GM12878 (cell line): ENCODE results near the gene PLEKHA7. TPM values are rescaled to one million over a fixed set of nuclear protein-coding genes. Genes with fewer than 3 reads are reported as not detected.
"Not testable (repeated sequence)": the region's sequence is repeated elsewhere in the genome, so short reads cannot be mapped to it uniquely, and the experiment has no call there.

Experiments
- ATAC-seq: fragments of 200-7000 bp; cut with Tn5 transposase; 3 replicates; pipeline ENCODE4 v1.9.1; 2020; ENCODE audit warnings: mild to moderate bottlenecking, moderate library complexity
- BruUV-seq: library from RNA; stranded (reverse); fragments of 400-500 nt; replicated peaks from 2 replicates; lab custom pipeline; 2021; lab: Mats Ljungman, UMichigan
- CTCF ChIA-PET: fragments of 300-600 bp; sonication (Branson Sonifier 250); formaldehyde crosslinking; extraction: SDS; loops from one replicate; lab custom pipeline; 2021; ENCODE audit warnings: inconsistent platforms; lab: Yijun Ruan, JAX
- POLR2A ChIA-PET: fragments of 350-600 bp; formaldehyde crosslinking; extraction: SDS; loops from one replicate; lab custom pipeline; 2021; ENCODE audit warnings: inconsistent platforms; lab: Charles Lee
- RAD21 ChIA-PET: fragments of 300-600 bp; sonication (Branson Sonifier 250); formaldehyde crosslinking; loops from one replicate; lab custom pipeline; 2023; ENCODE audit warnings: antibody characterized with exemption; ENCODE audit not compliant: unreplicated experiment; lab: Charles Lee
- SMC1A ChIA-PET: fragments of 300-600 bp; sonication (Branson Sonifier 250); formaldehyde crosslinking; loops from one replicate; lab custom pipeline; 2023; ENCODE audit not compliant: unreplicated experiment, uncharacterized antibody; lab: Charles Lee
- DNase-seq: peaks from one replicate; pipeline ENCODE4 v3.0.0-alpha.2; 2011; ENCODE audit warnings: low read depth, low spot score
- FAIRE-seq: peaks from 3 replicates; lab custom pipeline; 2011; peaks lifted over from hg19 to GRCh38; lab: Jason Lieb, UNC
- H2AFZ ChIP-seq: 2 replicates; pipeline ENCODE4 v1.6.0; 2011; ENCODE audit warnings: low read depth, low read length, control low read depth; ENCODE audit not compliant: control insufficient read depth
- H3K27ac ChIP-seq: 2 replicates; pipeline ENCODE4 v1.5.1; 2011; ENCODE audit warnings: control low read depth; ENCODE audit not compliant: control insufficient read depth, insufficient read depth
- H3K27me3 ChIP-seq, 2 experiments: replicated peaks in 1 of 2; 2 replicates each; pipeline versions ENCODE4 v1.6.0 to v1.6.1; 2011; ENCODE audit warnings: low read length in 1 of 2; ENCODE audit not compliant: control insufficient read depth in 2 of 2, insufficient read depth in 2 of 2
- H3K36me3 ChIP-seq, 2 experiments: 2 replicates each; pipeline ENCODE4 v1.5.1; 2011; ENCODE audit warnings: low read length in 1 of 2; ENCODE audit not compliant: control insufficient read depth in 2 of 2, insufficient read depth in 2 of 2
- H3K4me1 ChIP-seq: 2 replicates; pipeline ENCODE4 v1.6.1; 2011; ENCODE audit warnings: mild to moderate bottlenecking, low read length, moderate library complexity, mixed read lengths; ENCODE audit not compliant: control insufficient read depth, insufficient read depth
- H3K4me2 ChIP-seq: 2 replicates; pipeline ENCODE4 v1.6.0; 2011; ENCODE audit warnings: control low read depth; ENCODE audit not compliant: control insufficient read depth, insufficient read depth
- H3K4me3 ChIP-seq: fragments of 200-600 bp; sonication (generic); 2 replicates; pipeline ENCODE4 v1.5.1; 2016
- H3K79me2 ChIP-seq: 2 replicates; pipeline ENCODE4 v1.6.0; 2011; ENCODE audit warnings: low read length; ENCODE audit not compliant: control insufficient read depth, insufficient read depth
- H3K9ac ChIP-seq: 2 replicates; pipeline ENCODE4 v1.8.0; 2011; ENCODE audit warnings: low read length, control low read depth, mixed read lengths; ENCODE audit not compliant: control insufficient read depth, insufficient read depth
- H3K9me3 ChIP-seq: replicated peaks from 3 replicates; pipeline ENCODE4 v1.5.1; 2011; ENCODE audit warnings: mild to moderate bottlenecking, low read length; ENCODE audit not compliant: control insufficient read depth, insufficient read depth
- H4K20me1 ChIP-seq: 2 replicates; pipeline ENCODE4 v1.6.0; 2011; ENCODE audit not compliant: control insufficient read depth, insufficient read depth
- CREM ChIP-seq: IDR thresholded peaks from 2 replicates; pipeline ENCODE4 v1.6.1; 2014; ENCODE audit warnings: antibody characterized with exemption, low read depth
- CTCF ChIP-seq, 3 experiments: IDR thresholded peaks in 2 of 3; conservative IDR thresholded peaks in 1 of 3; 2 replicates each; pipeline ENCODE4 v1.5.1; 2011; ENCODE audit warnings: low read depth in 3 of 3, low read length in 3 of 3, mild to moderate bottlenecking in 3 of 3, control low read depth in 2 of 3, moderate library complexity in 2 of 3, inconsistent platforms in 1 of 3, mixed read lengths in 1 of 3; ENCODE audit not compliant: control insufficient read depth in 2 of 3, insufficient read depth in 1 of 3; ENCODE audit errors: extremely low read depth in 1 of 3
- IKZF1 ChIP-seq: fragments of 450-650 bp; conservative IDR thresholded peaks from 2 replicates; pipeline ENCODE4 v1.6.1; 2017; ENCODE audit warnings: antibody characterized with exemption, mild to moderate bottlenecking
- MEF2B ChIP-seq: fragments of 450-650 bp; IDR thresholded peaks from 2 replicates; pipeline ENCODE4 v1.6.1; 2018; ENCODE audit warnings: mild to moderate bottlenecking, moderate library complexity; ENCODE audit not compliant: partially characterized antibody, poor library complexity, severe bottlenecking
- RAD21 ChIP-seq: IDR thresholded peaks from 2 replicates; pipeline ENCODE4 v1.6.1; 2011; ENCODE audit warnings: mild to moderate bottlenecking, low read depth, low read length, moderate library complexity; ENCODE audit not compliant: insufficient read depth
- SIX5 ChIP-seq: IDR thresholded peaks from 2 replicates; pipeline ENCODE4 v1.6.1; 2011; ENCODE audit warnings: mild to moderate bottlenecking, low read depth, low read length, moderate library complexity; ENCODE audit not compliant: severe bottlenecking
- SMC3 ChIP-seq: IDR thresholded peaks from 2 replicates; pipeline ENCODE4 v1.6.1; 2011; ENCODE audit warnings: low read length, improper control_type of control experiment, borderline replicate concordance
- YY1 ChIP-seq: IDR thresholded peaks from 2 replicates; pipeline ENCODE4 v1.6.1; 2011; ENCODE audit warnings: low read depth, mild to moderate bottlenecking, low read length
- WGBS: methylation state at CpG from one replicate; pipeline ENCODE4 v1.1.6; 2016; ENCODE audit warnings: low lambda C conversion rate; ENCODE audit not compliant: insufficient replicate concordance, insufficient coverage; ENCODE audit errors: missing lambda C conversion rate; 5-methylcytosine and 5-hydroxymethylcytosine counted together
- in situ Hi-C: fragments of 300-500 bp; cut with MboI; formaldehyde crosslinking; loops from 9 replicates; pipeline ENCODE4 v1.14.3; 2018; ENCODE audit warnings: mixed read lengths
- intact Hi-C: fragments of 100-400 bp; cut with micrococcal nuclease; formaldehyde crosslinking; loops from one replicate; pipeline ENCODE4 v1.14.2; 2022; ENCODE audit not compliant: unreplicated experiment
- polyA plus RNA-seq, 11 experiments: library from polyadenylated mRNA; depleted of rRNA in 4 of 11; unstranded in 6 of 11; stranded (reverse) in 5 of 11; fragments of >200 nt; fragmentation: Nextera tagmentation in 4 of 11; fragmentation: Illumina TruSeq in 1 of 11; extraction: Ambion mirVana in 4 of 11; extraction: Trizol in 1 of 11; gene quantifications; 1 replicate in 1 of 11; 2 replicates in 10 of 11; pipeline versions ENCODE4 v1.2.1 to v1.2.3, GENCODE V29; 2011 to 2016; ENCODE audit warnings: inconsistent platforms in 2 of 11, missing spikeins in 2 of 11, low read depth in 1 of 11
- total RNA-seq, 4 experiments: library from RNA; depleted of rRNA in 3 of 4; stranded (reverse); fragments of >200 nt in 3 of 4; fragmentation: Illumina TruSeq in 1 of 4; extraction: Trizol in 1 of 4; gene quantifications; 2 replicates each; pipeline versions ENCODE4 v1.2.1 to v1.2.3, GENCODE V29; 2013 to 2021

PLEKHA7 gene
- total and polyA plus RNA-seq, 10 of the 15 experiments (the other 5 are each of a cell fraction or from before 2014, with no cell fraction given), result 0.45 to 5.3 (median 2.1) TPM

GRCh38 chr11:17063171-17064002 lies 49.2 kb upstream of the PLEKHA7 start:
- H3K4me2 ChIP-seq, result no peak overlapping the region
- WGBS, result 43% methylated on average over 3 of the region's 4 CpGs
- peak; percentile 100 for ATAC-seq
- peak; percentile 81 for TF ChIP-seq MEF2B
- TF ChIP-seq RAD21, result peak; percentile 95
- TF ChIP-seq SMC3, result peak; percentile 93
- TF ChIP-seq CREM, result no peak
- TF ChIP-seq IKZF1, result 0 out of 2 replicates have a peak, but pooled peaks have one; percentile 24
- peak; percentile 73 to 91 (median 83) for TF ChIP-seq CTCF (IDR thresholded peaks at IDR 0.05 in 2 of 3, conservative IDR thresholded peaks at IDR 0.05 in 1 of 3; ENCODE audit: control insufficient read depth in 2 of 3, extremely low read depth in 1 of 3, insufficient read depth in 1 of 3, low read depth in 3 of 3, low read length in 3 of 3)
- peak; percentile 71; the same call in 1 of the 2 replicates for TF ChIP-seq YY1
- no peak for TF ChIP-seq SIX5
- TF ChIP-seq, all 136 proteins: peak for 6
- no peaks in the 10 kb centered on the region for H3K79me2 ChIP-seq
- FAIRE-seq (no peak), DNase-seq (peak; percentile 17)
- POLR2A ChIA-PET, result interaction anchor here (0.6 to 1.3 kb wide), 3 partner anchors 13 to 144 kb away, joined by 3 to 4 read pairs (median 3); no protein-coding TSS in a partner anchor
- intact Hi-C loops, result loop anchor here (1.0 kb wide), 4 partner anchors 117 to 278 kb away; no protein-coding TSS in a partner anchor
- SMC1A ChIA-PET, result interaction anchor here (0.6 to 7.0 kb wide), 27 partner anchors 12 to 324 kb away, joined by 3 to 80 read pairs (median 4); partner anchors contain the start of gene RPS13
- BruUV-seq, result no TSS peak
- no peaks in the 10 kb centered on the region for H3K4me1 ChIP-seq
- no peaks in the 10 kb centered on the region for H3K36me3 ChIP-seq
- H2AFZ ChIP-seq, result no peak overlapping the region
- no peak overlapping the region for H3K9ac ChIP-seq
- H3K9me3 ChIP-seq, result no peaks in the 10 kb centered on the region
- no peak overlapping the region for H3K27ac ChIP-seq
- H3K4me3 ChIP-seq, result no peak overlapping the region
- H3K27me3 ChIP-seq, result no peaks in the 10 kb centered on the region
- in situ Hi-C loops, result loop anchor here (5.0 kb wide), 2 partner anchors 116 to 251 kb away; no protein-coding TSS in a partner anchor
- RAD21 ChIA-PET, result interaction anchor here (0.6 to 4.3 kb wide), 15 partner anchors 13 to 278 kb away, joined by 3 to 89 read pairs (median 5); partner anchors contain the start of gene RPS13
- CTCF ChIA-PET, result interaction anchor here (0.6 to 7.2 kb wide), 39 partner anchors 12 to 1052 kb away, joined by 3 to 126 read pairs (median 4); no protein-coding TSS in a partner anchor
- no peaks in the 10 kb centered on the region for H4K20me1 ChIP-seq

- H3K79me2 ChIP-seq, DNase-seq, H3K4me3 ChIP-seq, H4K20me1 ChIP-seq, FAIRE-seq, H3K4me1 ChIP-seq, POLR2A ChIA-PET, H3K27me3 ChIP-seq, RAD21 ChIA-PET, H3K9ac ChIP-seq, BruUV-seq, ATAC-seq, SMC1A ChIA-PET, intact Hi-C loops, H3K27ac ChIP-seq, CTCF ChIA-PET, in situ Hi-C loops, H3K36me3 ChIP-seq, H2AFZ ChIP-seq, H3K4me2 ChIP-seq, H3K9me3 ChIP-seq: not testable (repeated sequence)
- 95% methylated on average over 14 of the region's 27 CpGs for WGBS
Measured at GRCh38 chr11:17051146-17051545, 36.9 kb upstream of the PLEKHA7 start.
